ENCODE measurements around the gene TUB.

Gene TUB

DNA sequence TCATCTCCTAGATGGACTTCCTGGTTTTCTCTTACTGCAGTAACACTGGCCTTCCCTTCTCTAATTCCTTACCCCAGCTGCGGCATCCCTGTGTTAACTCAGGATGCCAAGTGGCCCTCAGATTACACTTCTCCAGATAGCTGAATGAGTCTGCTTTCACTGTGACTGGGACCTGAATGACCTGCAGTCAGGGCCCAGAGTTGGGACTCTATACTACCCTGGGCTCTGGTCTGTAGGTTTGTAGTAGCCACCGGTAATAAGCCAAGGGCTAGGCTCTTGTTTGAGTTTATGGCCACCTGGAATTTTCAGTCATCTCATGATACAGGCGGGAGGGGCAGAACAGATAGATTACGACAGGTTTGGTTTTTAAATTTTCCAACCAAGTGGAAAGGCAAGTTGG is 24.1 kb downstream of the TUB start:
- DNase-seq (ENCODE audit: low spot score) (no peak), FAIRE-seq (no peak)

DNA sequence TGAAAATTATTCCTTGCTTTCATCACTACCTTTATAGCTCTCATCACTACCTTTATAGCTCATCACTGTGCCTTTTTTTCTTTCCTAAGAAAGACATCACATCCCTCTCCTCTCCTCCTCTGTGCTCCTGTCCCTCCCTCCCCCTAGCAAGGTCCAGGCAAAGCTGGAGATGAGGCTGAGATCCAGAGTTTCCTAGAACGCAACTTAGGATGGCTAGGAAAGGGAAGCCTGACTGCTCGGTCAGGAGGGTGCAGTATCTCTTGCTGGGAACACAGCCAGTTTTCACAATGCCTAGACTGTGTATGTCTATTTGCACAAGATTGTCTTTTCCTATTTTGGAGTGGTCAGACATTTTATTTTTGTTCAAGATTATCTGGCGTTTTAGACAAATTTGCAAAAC is 24.7 kb downstream of the TUB start:
- no peak for DNase-seq (ENCODE audit: low spot score)
- FAIRE-seq: no peak

DNA sequence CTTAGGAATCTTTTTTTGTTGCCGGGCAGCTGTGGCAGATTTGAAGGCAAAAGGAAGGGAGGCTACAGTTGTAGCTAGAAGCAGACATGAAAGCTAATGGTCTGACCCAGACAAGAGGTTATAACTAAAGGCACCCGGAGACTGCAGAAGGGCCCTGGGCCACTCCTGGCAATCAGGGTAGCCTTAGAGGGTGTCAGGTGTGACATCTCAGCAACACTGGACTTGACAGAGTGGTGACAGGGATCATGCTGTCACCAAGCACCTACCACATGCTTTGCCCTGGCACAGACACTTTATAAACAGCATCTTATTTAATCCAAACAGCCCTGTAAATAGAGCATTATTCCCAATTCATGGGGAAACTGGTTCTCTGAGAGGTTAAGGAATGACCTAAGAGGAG is 25.7 kb downstream of the TUB start:
- no peak for FAIRE-seq
- no peak for DNase-seq (ENCODE audit: low spot score)

DNA sequence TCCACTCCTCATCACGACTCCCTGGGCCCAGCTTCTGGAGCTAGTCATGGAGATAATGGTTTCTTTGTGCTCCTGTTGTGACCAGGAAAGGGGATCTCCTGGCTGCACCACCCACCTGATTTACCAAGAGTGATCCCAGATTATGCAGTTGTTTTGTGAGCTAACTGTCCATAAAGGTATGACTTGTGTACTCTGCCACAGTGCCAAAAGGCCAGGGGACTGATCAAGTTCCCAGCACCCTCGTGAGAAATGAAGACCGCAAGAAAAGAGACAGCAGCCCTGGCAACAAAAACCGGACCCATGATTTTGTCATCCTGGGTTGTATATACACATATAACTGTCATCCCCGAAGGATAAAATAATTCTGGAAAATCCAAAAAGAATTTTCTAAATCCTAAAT is 26.6 kb downstream of the TUB start:
- DNase-seq (ENCODE audit: low spot score): no peak
- no peak for FAIRE-seq

DNA sequence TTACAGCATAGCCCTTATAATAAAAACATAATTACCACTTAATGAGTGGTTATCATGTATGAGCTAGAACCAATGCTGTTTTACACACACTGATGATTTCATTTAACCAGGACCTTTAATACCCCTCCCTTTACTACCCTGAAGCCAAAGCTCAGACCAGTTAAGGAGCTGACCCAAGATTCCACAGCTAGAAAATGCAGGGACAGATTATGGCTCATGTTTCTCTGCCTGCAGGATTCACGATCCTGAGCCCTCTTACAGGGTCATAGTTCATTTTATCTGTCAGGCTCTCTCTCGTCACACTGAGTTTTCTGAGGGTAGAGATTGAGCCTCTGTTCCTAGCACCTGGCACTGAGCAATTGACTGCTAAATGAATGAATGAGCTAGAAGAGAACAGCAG is 27.4 kb downstream of the TUB start:
- FAIRE-seq (no peak), DNase-seq (ENCODE audit: low spot score) (no peak)

DNA sequence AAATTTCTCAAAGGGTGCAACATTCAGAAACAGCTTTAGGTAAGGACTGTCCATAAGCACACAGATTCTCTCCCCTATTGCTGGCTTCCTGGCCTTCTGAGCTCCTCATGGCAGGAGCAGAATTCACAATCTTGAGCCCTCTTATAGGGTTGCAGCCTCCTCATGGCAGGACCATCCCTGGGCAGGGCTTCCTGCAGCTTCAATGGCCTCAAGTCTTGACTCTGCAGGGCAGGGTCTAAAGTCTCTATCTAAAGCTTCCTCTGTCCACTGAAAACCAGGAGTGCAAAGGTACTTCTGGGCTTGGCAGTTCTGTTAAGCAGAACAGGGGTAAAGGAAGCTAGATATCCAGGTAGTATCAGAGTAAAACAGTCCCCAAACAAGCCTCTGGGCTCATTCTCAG is 28.7 kb downstream of the TUB start:
- FAIRE-seq (no peak), DNase-seq (ENCODE audit: low spot score) (no peak)

DNA sequence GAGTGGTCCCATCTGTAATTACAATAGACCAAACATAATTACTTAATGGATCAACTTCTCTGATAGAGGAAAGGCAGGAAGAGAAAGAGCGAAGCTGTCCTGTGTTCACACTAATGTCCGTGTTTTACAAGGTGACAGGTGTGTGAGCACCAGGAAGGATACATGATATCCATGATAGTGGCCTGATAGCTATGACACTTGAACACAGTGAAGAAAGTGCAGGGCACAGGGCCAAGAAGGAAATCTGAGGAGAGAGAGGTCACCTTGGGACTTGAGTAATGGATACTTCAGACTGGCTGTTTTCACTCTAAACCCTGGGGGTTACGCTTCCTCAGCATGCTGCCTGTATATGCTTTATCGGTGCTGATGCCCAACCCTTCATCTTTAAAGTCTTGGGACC is 29.4 kb downstream of the TUB start:
- no peak for FAIRE-seq
- no peak for DNase-seq (ENCODE audit: low spot score)

DNA sequence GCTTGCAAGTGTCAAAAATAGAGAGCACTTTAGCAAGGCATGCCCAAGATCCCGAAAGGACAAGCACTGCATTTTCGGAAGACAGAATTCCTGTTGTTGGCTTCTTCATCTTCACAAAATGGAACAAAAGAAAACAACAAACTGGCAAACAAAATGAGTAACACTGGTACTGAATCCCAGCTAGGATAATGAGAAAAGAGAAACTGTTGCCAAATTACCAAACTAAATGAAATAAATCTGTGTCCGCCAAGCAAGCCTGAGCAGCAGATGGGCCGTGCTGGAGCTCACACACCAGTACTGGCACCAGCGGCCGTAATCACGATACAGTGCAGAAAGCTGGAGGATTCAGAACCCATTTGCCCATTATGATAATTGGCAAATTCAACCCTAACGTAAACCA is 30.6 kb downstream of the TUB start:
- DNase-seq (ENCODE audit: low spot score) (no peak), FAIRE-seq (no peak)

DNA sequence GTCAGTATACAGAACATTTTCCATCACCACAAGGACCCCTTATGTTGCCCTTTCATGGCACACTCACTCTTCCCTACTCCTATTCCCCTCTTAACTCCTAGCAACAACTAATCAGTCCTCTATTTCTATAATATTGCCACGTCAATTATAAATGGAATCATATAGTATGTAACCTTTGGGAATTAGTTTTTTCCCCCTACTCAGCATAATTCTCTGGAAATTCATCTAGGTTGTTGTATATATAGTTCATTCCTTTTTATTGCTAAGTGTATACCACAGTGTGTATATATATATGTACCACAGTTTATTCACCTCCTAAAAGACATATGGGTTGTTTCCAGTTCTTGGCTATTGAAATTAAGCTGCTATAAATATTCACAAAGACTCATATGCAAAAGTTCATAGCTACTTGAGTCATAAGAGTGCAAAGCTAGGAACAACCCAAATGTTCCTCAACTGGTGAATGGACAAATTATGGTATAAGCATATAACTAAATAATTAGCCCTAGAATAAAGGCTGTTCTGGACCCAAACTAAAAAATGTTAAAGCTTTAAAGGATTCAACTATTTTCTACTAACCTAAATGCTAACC is 41.3 kb downstream of the TUB start:
- DNase-seq (ENCODE audit: low spot score): no peak
- FAIRE-seq: no peak

DNA sequence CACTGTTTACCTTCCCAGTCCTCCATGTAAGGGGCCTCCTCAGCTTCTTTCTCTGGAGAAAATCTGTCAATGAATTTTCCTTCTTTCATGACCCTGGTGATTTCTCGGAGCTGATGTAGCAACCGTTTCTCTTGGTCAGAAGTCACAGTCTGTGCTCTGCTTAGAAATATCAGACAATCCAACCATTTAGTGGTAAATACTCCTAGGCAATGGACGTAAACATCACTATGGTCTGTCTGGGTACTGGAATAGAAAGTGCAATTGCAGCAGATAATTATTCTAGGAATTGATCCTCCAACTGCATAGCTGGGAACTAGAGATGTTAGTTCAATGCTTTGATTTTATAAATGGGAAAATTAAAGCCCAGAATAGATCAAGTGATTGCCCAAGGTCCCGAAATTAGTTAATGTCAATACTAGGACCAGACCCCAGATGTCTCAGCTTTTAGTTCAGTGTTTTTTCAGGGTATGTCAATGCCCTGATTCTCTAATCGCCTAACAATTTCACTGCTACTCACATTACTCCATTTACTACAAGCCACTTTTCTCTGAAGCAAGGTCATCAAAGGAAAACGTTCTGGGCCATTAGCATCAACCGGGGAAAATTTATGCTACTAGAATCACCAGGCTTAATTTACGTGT is 45.8 kb downstream of the TUB start:
- no peak for FAIRE-seq

DNA sequence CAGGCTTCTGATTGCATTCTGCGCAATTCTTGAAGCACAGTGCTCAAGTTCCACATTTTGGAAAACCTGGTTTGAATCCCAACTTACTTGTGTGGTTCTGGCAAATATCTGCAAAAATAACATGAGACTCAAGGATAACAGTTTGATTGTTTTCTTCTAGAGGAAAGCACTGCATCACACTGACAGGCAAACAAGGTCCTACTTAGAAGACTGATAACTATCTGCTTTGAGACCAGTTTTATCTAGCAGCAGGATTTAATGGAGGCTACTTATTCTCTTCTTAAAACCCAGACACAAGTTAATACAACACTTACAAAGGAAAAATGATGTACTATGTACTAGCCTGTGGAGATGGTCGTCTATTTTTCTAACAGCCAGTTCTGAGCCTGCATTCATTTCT is 46.4 kb downstream of the TUB start:
- FAIRE-seq (no peak), DNase-seq (ENCODE audit: low spot score) (no peak)

More for the DNA sequence above, 45.8 kb downstream of the TUB start:
- no peak for DNase-seq (ENCODE audit: low spot score)

DNA sequence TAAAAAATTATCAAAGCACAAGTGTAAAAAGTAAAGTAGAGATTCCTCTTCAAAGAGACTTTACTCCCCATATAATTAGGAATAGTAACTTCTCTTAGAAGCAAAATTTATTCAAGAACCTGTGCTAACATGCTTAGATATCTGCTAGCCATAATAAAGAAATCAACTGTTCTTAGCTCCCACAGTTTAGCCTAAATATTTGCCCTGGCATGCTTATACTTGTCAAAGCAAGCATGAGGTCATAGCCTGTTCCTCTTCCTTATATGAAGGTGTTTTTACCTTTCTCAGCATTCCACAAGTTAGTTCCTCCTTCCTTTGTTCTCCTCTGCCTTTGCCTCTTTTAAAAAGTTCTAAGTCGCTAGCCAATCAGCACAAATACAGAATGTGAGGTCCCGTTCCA is 57.5 kb downstream of the TUB start:
- DNase-seq (ENCODE audit: low spot score) (no peak), FAIRE-seq (no peak)

DNA sequence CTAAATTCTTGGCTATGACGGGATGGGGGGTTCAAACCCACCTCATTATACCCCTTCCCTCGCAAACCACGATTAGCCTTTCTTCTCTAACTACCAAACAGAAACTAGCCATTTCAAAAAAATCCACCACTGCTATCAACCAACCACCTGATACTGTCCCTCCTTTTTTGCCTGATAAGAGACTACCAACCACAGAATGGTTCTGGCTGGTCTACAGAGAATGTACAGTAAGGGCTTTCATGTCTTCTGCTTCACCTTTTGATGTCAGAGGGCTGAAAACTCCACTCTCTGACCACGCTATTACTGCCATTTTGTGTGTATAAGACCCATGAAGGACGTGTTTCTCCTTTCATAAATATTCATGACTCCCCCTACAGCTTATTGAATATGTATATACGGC is 68.7 kb downstream of the TUB start:
- DNase-seq (ENCODE audit: low spot score) (no peak), FAIRE-seq (no peak)

All from urothelium cell line (cell line).